ENCODE measurements around the gene ITPR2. TPM values are rescaled to one million over a fixed set of nuclear protein-coding genes. Genes with fewer than 3 reads are reported as not detected.
A peak's percentile ranks its signal among the peaks of the same experiment; 100 is the strongest.

Gene ITPR2
- total RNA-seq, 2 experiments from 2014 or later: 28.8 to 29.9 TPM

DNA sequence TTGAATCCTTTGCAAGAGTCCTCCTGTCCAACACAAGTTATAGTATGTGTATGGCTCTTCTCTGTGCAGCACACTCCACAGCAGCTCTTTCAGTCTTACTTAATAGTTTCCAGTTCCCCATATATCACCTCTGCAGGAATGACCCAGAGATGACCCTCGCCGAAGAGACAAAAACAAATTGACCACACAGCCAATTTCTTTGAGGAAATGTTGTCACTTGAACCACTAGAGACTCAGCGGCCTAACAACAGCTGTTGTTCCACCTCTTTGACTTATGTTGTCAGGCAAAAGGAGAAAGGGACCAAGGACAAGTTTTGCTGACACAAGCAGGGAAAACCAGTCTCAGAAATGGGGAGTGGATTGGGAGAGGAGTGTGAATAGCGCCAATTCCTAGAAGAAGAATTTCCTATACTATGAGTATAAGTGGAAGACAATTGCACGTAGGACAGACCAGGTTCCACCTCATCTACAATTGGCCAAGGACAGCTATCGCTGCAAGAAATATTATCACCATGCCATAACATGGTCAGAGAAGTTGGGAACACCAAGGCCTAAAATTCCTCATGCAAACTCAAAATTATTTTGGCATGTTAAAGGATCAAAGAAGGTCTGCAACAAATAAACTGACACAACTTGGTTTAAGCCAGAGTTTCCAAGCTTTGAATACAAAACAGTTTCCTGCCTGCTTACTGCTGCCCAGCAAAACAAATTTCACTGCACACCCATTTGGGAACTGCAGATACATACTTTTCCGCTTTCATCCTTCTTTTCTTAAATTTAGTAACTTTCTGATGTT is 41.7 kb upstream of the ITPR2 start:
- no peak overlapping the region for H3K27ac ChIP-seq (ENCODE audit: low read depth in 1 of 2, low read length in 2 of 2)
- ATAC-seq (ENCODE audit: poor library complexity): no peak
- intact Hi-C loops (cut with DNase I, micrococcal nuclease): no loop called here
- Mint-ChIP-seq H3K36me3 (ENCODE audit: low read depth) (no peaks in the 10 kb centered on the region), H3K4me1 (ENCODE audit: low read depth) (peaks cover 10% of the 10 kb centered on the region), H3K27ac (no peak overlapping the region), H3K9me3 (no peaks in the 10 kb centered on the region), H3K4me3 (no peak overlapping the region), H3K27me3 (no peaks in the 10 kb centered on the region)
- H3K4me1 ChIP-seq (ENCODE audit: insufficient read depth, low read length): peaks cover 6% of the 10 kb centered on the region
- H3K4me3 ChIP-seq (ENCODE audit: low read length): no peak overlapping the region
- peaks cover 0 to 6% of the 10 kb centered on the region in 2 experiments for H3K27me3 ChIP-seq (ENCODE audit: control insufficient read depth in 1 of 2, insufficient read depth in 2 of 2, low read length in 2 of 2)
- TF ChIP-seq, protein P1, sequence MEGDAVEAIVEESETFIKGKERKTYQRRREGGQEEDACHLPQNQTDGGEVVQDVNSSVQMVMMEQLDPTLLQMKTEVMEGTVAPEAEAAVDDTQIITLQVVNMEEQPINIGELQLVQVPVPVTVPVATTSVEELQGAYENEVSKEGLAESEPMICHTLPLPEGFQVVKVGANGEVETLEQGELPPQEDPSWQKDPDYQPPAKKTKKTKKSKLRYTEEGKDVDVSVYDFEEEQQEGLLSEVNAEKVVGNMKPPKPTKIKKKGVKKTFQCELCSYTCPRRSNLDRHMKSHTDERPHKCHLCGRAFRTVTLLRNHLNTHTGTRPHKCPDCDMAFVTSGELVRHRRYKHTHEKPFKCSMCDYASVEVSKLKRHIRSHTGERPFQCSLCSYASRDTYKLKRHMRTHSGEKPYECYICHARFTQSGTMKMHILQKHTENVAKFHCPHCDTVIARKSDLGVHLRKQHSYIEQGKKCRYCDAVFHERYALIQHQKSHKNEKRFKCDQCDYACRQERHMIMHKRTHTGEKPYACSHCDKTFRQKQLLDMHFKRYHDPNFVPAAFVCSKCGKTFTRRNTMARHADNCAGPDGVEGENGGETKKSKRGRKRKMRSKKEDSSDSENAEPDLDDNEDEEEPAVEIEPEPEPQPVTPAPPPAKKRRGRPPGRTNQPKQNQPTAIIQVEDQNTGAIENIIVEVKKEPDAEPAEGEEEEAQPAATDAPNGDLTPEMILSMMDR (IDR thresholded peaks at IDR 0.05): no peak
- ChIA-PET POLR2A (no interaction called here), CTCF (interaction anchor here (3.1 kb wide), 1 partner anchor 10 kb away, joined by 15 read pairs; no protein-coding TSS in a partner anchor)
- no peaks in the 10 kb centered on the region for H3K9me3 ChIP-seq (ENCODE audit: control insufficient read depth in 1 of 2, insufficient read depth in 1 of 2, low read length in 2 of 2)
- H3K36me3 ChIP-seq (ENCODE audit: insufficient read depth, low read length): no peaks in the 10 kb centered on the region
- peak in 1 of 14 experiments; percentile 18 for DNase-seq

DNA sequence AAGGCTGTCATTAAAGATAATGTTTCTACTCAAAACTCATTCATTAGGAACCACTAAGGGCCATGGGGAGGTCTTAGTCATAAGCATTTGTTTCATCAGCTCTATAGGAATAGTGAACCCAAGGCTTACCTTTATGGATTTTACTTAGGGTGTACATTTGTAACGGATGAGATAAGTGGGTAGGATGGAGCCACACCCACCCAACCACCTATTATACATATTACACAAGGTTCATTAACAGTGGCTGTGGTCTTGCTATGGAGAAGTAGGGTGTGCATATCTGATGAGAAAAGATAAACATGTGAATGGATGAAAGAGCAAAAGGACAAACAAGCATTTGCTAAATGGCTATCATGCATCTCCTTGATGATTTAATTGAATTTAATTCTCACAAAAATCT is 39.6 kb upstream of the ITPR2 start:
- no peak overlapping the region for H3K4me3 ChIP-seq (ENCODE audit: low read length)
- peaks cover 0 to 6% of the 10 kb centered on the region in 2 experiments for H3K27me3 ChIP-seq (ENCODE audit: control insufficient read depth in 1 of 2, insufficient read depth in 2 of 2, low read length in 2 of 2)
- H3K27me3 Mint-ChIP-seq: no peaks in the 10 kb centered on the region
- intact Hi-C loops (cut with DNase I, micrococcal nuclease): no loop called here
- ATAC-seq (ENCODE audit: poor library complexity): no peak
- H3K27ac ChIP-seq (ENCODE audit: low read depth in 1 of 2, low read length in 2 of 2): no peak overlapping the region
- no peak overlapping the region for H3K27ac Mint-ChIP-seq
- ChIA-PET POLR2A (no interaction called here), CTCF (interaction anchor here (1.1 kb wide), 1 partner anchor 13 kb away, joined by 3 read pairs; no protein-coding TSS in a partner anchor)
- H3K4me1 ChIP-seq (ENCODE audit: insufficient read depth, low read length): peaks cover 6% of the 10 kb centered on the region
- H3K4me1 Mint-ChIP-seq (ENCODE audit: low read depth): peaks cover 14% of the 10 kb centered on the region
- TF ChIP-seq, protein P1 (IDR thresholded peaks at IDR 0.05): no peak
- no peaks in the 10 kb centered on the region for H3K9me3 Mint-ChIP-seq
- no peaks in the 10 kb centered on the region for H3K36me3 ChIP-seq (ENCODE audit: insufficient read depth, low read length)
- H3K36me3 Mint-ChIP-seq (ENCODE audit: low read depth): no peaks in the 10 kb centered on the region
- DNase-seq: no peak
- no peak overlapping the region for H3K4me3 Mint-ChIP-seq
- no peaks in the 10 kb centered on the region for H3K9me3 ChIP-seq (ENCODE audit: control insufficient read depth in 1 of 2, insufficient read depth in 1 of 2, low read length in 2 of 2)

DNA sequence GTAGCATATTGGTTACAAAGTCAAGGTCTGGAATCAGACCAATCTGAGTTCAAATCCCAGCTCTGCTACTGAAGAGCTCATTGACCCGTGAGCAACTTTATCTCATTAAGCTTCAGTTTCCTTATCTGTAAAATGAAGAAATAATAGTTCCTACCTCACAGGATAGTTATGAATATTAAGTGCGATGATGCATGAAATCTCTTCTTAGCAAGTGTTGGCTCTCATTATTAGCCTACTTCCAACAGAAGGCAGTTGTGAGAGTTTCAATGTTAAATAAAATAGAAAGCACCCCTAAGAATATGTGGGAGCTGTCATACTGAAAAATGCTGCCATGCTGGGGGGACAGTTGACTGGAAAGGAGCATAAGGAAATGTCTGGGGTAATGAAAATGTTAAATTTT is 39.0 kb upstream of the ITPR2 start:
- no peak for ATAC-seq (ENCODE audit: poor library complexity)
- POLR2A ChIA-PET: no interaction called here
- Mint-ChIP-seq H3K9me3 (no peaks in the 10 kb centered on the region), H3K27ac (no peak overlapping the region), H3K27me3 (no peaks in the 10 kb centered on the region), H3K4me3 (no peak overlapping the region), H3K4me1 (ENCODE audit: low read depth) (peaks cover 21% of the 10 kb centered on the region), H3K36me3 (ENCODE audit: low read depth) (no peaks in the 10 kb centered on the region)
- TF ChIP-seq, protein P1 (IDR thresholded peaks at IDR 0.05): no peak
- peaks cover 0 to 6% of the 10 kb centered on the region in 2 experiments for H3K27me3 ChIP-seq (ENCODE audit: control insufficient read depth in 1 of 2, insufficient read depth in 2 of 2, low read length in 2 of 2)
- CTCF ChIA-PET: interaction anchor here (1.1 kb wide), 1 partner anchor 13 kb away, joined by 3 read pairs; no protein-coding TSS in a partner anchor
- H3K4me1 ChIP-seq (ENCODE audit: insufficient read depth, low read length): peaks cover 6% of the 10 kb centered on the region
- no peaks in the 10 kb centered on the region for H3K36me3 ChIP-seq (ENCODE audit: insufficient read depth, low read length)
- intact Hi-C loops (cut with DNase I, micrococcal nuclease): no loop called here
- no peak for DNase-seq
- H3K9me3 ChIP-seq (ENCODE audit: control insufficient read depth in 1 of 2, insufficient read depth in 1 of 2, low read length in 2 of 2): no peaks in the 10 kb centered on the region
- H3K27ac ChIP-seq (ENCODE audit: low read depth in 1 of 2, low read length in 2 of 2): no peak overlapping the region
- H3K4me3 ChIP-seq (ENCODE audit: low read length): no peak overlapping the region
